ENCODE data around the gene RPS19.

DNA sequence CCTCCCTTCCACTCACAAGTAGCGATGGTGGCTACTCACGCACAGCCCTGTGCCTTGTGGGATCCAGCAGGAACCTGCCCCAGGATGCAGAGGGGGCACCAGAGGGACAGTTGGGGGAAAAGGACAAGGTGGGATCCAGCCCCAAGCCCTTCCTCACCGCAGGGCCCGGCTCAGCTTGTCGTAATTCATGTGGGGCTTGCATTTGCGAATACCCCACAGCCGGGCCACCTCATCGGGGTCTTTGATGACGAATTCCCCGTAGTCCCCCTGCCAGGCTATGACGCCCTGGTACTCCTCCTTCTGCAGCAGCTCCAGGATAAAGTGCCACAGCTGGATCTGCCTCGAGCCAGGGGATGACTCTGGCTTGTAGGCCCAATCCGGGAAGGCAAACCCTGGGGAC, 49.7 kb downstream of the RPS19 start:
- TF ChIP-seq, protein P1, sequence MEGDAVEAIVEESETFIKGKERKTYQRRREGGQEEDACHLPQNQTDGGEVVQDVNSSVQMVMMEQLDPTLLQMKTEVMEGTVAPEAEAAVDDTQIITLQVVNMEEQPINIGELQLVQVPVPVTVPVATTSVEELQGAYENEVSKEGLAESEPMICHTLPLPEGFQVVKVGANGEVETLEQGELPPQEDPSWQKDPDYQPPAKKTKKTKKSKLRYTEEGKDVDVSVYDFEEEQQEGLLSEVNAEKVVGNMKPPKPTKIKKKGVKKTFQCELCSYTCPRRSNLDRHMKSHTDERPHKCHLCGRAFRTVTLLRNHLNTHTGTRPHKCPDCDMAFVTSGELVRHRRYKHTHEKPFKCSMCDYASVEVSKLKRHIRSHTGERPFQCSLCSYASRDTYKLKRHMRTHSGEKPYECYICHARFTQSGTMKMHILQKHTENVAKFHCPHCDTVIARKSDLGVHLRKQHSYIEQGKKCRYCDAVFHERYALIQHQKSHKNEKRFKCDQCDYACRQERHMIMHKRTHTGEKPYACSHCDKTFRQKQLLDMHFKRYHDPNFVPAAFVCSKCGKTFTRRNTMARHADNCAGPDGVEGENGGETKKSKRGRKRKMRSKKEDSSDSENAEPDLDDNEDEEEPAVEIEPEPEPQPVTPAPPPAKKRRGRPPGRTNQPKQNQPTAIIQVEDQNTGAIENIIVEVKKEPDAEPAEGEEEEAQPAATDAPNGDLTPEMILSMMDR (IDR thresholded peaks at IDR 0.05), result no peak
- TF ChIP-seq PRRX2 (CRISPR knock-in tag; IDR thresholded peaks at IDR 0.05) (no peak), TEAD4 (CRISPR knock-in tag; IDR thresholded peaks at IDR 0.05) (no peak), ELF4 (CRISPR knock-in tag; IDR thresholded peaks at IDR 0.05; ENCODE audit: low read depth) (no peak), FOXJ3 (CRISPR knock-in tag; IDR thresholded peaks at IDR 0.05; ENCODE audit: borderline replicate concordance) (no peak), ZNF138 (CRISPR knock-in tag; conservative IDR thresholded peaks at IDR 0.05) (no peak), JUN (CRISPR knock-in tag; IDR thresholded peaks at IDR 0.05) (no peak), ETV6 (CRISPR knock-in tag; IDR thresholded peaks at IDR 0.05) (no peak), ZNF396 (CRISPR knock-in tag; IDR thresholded peaks at IDR 0.05; ENCODE audit: borderline replicate concordance) (no peak)
- TF ChIP-seq, protein P2, sequence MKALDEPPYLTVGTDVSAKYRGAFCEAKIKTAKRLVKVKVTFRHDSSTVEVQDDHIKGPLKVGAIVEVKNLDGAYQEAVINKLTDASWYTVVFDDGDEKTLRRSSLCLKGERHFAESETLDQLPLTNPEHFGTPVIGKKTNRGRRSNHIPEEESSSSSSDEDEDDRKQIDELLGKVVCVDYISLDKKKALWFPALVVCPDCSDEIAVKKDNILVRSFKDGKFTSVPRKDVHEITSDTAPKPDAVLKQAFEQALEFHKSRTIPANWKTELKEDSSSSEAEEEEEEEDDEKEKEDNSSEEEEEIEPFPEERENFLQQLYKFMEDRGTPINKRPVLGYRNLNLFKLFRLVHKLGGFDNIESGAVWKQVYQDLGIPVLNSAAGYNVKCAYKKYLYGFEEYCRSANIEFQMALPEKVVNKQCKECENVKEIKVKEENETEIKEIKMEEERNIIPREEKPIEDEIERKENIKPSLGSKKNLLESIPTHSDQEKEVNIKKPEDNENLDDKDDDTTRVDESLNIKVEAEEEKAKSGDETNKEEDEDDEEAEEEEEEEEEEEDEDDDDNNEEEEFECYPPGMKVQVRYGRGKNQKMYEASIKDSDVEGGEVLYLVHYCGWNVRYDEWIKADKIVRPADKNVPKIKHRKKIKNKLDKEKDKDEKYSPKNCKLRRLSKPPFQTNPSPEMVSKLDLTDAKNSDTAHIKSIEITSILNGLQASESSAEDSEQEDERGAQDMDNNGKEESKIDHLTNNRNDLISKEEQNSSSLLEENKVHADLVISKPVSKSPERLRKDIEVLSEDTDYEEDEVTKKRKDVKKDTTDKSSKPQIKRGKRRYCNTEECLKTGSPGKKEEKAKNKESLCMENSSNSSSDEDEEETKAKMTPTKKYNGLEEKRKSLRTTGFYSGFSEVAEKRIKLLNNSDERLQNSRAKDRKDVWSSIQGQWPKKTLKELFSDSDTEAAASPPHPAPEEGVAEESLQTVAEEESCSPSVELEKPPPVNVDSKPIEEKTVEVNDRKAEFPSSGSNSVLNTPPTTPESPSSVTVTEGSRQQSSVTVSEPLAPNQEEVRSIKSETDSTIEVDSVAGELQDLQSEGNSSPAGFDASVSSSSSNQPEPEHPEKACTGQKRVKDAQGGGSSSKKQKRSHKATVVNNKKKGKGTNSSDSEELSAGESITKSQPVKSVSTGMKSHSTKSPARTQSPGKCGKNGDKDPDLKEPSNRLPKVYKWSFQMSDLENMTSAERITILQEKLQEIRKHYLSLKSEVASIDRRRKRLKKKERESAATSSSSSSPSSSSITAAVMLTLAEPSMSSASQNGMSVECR (CRISPR knock-in tag; IDR thresholded peaks at IDR 0.05; ENCODE audit: borderline replicate concordance), result no peak
- TF ChIP-seq, protein P3, sequence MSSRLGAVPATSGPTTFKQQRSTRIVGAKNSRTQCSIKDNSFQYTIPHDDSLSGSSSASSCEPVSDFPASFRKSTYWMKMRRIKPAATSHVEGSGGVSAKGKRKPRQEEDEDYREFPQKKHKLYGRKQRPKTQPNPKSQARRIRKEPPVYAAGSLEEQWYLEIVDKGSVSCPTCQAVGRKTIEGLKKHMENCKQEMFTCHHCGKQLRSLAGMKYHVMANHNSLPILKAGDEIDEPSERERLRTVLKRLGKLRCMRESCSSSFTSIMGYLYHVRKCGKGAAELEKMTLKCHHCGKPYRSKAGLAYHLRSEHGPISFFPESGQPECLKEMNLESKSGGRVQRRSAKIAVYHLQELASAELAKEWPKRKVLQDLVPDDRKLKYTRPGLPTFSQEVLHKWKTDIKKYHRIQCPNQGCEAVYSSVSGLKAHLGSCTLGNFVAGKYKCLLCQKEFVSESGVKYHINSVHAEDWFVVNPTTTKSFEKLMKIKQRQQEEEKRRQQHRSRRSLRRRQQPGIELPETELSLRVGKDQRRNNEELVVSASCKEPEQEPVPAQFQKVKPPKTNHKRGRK (CRISPR knock-in tag; IDR thresholded peaks at IDR 0.05; ENCODE audit: borderline replicate concordance), result no peak
- TF ChIP-seq, protein P4, sequence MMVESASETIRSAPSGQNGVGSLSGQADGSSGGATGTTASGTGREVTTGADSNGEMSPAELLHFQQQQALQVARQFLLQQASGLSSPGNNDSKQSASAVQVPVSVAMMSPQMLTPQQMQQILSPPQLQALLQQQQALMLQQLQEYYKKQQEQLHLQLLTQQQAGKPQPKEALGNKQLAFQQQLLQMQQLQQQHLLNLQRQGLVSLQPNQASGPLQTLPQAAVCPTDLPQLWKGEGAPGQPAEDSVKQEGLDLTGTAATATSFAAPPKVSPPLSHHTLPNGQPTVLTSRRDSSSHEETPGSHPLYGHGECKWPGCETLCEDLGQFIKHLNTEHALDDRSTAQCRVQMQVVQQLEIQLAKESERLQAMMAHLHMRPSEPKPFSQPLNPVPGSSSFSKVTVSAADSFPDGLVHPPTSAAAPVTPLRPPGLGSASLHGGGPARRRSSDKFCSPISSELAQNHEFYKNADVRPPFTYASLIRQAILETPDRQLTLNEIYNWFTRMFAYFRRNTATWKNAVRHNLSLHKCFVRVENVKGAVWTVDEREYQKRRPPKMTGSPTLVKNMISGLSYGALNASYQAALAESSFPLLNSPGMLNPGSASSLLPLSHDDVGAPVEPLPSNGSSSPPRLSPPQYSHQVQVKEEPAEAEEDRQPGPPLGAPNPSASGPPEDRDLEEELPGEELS (CRISPR knock-in tag; IDR thresholded peaks at IDR 0.05), result no peak
- TF ChIP-seq, protein P5, sequence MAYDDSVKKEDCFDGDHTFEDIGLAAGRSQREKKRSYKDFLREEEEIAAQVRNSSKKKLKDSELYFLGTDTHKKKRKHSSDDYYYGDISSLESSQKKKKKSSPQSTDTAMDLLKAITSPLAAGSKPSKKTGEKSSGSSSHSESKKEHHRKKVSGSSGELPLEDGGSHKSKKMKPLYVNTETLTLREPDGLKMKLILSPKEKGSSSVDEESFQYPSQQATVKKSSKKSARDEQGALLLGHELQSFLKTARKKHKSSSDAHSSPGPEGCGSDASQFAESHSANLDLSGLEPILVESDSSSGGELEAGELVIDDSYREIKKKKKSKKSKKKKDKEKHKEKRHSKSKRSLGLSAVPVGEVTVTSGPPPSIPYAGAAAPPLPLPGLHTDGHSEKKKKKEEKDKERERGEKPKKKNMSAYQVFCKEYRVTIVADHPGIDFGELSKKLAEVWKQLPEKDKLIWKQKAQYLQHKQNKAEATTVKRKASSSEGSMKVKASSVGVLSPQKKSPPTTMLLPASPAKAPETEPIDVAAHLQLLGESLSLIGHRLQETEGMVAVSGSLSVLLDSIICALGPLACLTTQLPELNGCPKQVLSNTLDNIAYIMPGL (CRISPR knock-in tag; IDR thresholded peaks at IDR 0.05), result no peak
